Colon (tissue), 2 donors: ENCODE results near the gene TBCK.
A peak's percentile ranks its signal among the peaks of the same experiment; 100 is the strongest.

Experiments
- FAIRE-seq: peaks from 2 replicates; lab custom pipeline; 2012; peaks lifted over from hg19 to GRCh38; lab: Jason Lieb, UNC
- donor health status: control.
- donor health status: control.

Gene TBCK

DNA sequence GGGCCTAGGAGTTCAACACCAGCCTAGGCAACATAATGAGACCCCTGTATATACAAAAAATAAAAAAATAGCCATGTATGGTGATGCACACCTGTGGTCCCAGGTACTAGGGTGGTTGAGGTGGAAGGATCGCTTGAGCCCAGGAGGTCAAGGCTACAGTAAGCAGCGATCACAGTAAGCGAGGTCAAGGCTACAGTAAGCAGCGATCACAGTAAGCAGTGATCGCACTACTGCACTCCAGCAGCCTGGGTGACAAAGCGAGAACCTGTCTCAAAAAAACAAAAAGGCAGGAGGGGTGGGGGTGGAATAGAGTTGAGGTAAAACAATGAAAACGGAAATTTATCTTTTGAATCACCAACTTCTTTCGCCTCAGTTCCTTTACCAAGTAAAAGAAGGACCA lies 29.4 kb downstream of the TBCK start:
- FAIRE-seq = no peak

DNA sequence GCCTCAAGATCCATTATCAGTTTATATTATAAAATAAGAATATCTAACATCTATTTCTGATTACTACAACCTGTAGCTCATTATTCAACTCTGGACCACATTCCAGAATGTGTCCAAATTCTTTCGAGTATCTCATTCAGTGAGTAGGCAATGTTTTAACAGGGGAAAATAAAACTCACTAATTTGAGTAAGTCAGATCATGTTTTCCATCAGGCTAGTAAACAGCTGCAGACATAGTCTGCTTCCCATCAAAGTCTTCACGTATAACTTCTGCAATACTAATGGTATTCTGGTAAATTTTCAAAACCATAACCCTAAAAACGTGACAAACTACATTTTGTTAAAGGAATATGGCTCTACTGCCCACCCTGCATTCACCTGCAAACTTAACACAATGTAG lies 31.8 kb downstream of the TBCK start:
- FAIRE-seq = no peak

DNA sequence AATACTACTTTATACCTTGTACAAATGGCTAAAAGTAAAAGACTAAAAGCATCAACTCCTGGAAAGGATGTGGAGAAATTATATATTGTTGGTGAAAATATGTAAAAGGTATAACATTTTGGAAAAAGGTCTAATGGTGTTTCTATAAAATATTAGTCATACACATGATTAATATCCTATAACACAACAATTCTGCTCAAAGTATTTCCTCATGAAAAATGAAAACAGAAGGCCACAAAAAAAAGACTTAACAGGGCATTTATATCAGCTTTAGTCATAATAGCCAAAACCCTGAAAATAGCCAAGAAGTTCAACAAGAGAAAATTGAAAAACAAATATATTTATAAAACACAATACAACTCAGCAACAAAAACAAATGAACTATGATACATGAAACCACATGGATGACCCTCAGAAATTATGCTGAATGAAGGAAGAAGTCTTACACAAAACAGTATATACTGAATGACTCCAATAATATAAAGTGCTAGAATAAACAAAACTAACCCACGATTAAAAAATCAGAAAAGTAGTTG lies 38.8 kb downstream of the TBCK start:
- FAIRE-seq = no peak

DNA sequence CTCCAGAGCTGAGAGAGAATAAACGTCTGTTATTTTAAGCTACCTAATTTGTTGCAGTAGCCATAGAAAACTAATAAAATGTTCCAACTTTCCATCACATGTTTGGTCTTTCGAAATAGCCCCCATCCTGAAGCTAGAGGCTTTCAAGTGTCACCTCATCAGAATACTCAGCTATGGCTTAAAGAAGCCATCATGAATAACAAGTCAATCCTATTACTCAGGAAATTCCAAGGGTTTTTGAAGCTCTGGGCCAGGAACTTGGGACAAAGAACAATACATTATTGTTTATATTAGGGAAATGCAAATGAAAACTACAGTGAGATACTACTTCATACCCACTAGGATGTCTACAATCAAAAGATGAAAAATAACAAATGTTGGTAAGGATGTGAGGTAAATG lies 42.2 kb downstream of the TBCK start:
- FAIRE-seq = no peak

DNA sequence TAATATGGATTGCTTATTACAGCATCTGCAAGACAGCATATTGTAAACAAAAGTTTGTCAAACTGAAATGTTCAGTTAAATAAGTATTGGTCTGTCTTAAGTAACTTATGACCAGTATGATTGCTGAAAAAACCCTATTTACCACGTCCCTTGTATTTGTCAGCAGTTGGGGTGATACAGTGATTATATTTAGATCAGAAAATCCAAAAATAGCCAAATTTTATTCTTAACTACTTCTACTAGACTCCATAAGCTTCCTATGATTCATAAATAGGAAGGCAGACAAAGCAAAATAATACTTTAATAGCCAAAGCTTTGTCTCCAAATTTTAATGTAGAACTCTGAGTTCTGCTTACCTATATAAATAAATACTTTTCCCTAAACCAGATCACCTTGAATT lies 45.3 kb downstream of the TBCK start:
- no peak for FAIRE-seq

DNA sequence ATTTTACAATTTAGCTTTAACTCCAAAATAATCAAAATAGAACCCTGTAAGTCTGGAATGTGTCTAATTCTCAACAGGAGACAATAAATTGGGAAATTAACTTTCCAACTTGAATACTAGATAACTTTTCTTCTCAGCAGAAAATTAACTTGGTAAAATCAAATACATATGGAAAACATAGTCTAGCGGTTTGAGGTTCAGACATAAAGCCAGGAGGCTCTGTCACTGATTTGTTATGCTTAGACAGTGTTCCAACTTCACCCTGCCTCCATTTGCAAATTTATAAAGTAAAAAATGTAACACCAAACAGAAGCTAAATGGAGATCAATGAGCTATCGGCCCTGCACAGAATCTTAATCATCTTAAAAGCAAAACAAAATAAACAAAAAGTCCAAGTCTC lies 46.3 kb downstream of the TBCK start:
- no peak for FAIRE-seq

DNA sequence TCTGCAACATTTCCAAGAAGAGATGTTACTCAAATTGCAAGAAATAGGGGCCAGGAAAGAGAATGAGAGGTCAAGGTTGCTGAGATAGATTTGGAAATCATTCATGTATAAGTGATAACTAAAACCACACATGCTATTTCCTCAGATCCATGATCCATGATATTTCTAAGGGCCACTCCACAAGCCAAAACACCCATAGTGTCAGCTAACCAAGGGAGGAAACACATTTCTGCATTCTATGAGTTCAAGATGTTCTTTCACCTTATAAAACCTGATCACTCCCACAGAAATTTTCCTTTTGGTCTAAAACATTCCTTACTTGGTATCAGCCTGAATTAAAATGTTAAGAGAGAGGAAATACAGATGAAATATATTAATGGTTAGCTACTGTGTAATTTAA lies 47.2 kb downstream of the TBCK start:
- no peak for FAIRE-seq

DNA sequence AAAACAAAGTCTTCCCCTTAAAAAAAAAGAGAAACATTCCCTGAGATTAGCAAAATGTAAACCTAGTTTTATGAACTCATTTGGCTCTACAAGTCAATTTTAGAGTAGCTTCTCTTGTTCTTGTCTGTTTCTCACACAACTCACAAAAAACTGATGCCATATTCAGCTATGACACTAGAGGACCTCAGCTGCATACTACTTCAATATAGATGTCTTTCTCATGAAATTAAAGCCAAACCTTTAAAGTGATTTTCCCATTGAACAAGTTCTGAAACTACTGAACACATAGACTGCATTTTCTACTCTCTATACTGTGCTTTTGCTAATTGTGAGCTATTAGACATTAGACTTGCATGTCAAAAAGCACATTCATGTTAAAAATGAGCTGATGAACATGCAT lies 49.8 kb downstream of the TBCK start:
- peak; percentile 31 for FAIRE-seq

DNA sequence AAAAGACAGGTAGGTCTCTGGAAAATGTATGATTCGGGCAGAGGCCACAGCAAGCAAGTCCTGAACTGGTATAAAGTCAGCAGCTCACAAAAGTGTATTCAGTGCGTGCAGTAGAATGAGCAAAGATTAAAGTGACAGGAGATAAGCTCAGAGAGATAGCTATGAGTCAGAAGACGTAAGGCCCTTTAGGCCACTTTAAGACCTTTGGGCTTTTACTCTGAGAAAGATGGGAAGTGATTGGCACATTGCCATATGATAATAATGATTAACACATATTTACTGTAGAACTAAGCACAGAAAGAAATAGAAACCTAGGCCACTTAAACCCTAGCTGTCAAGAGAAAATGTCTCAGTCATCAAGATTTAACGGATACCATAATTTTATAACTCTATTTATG lies 51.7 kb downstream of the TBCK start:
- no peak for FAIRE-seq

DNA sequence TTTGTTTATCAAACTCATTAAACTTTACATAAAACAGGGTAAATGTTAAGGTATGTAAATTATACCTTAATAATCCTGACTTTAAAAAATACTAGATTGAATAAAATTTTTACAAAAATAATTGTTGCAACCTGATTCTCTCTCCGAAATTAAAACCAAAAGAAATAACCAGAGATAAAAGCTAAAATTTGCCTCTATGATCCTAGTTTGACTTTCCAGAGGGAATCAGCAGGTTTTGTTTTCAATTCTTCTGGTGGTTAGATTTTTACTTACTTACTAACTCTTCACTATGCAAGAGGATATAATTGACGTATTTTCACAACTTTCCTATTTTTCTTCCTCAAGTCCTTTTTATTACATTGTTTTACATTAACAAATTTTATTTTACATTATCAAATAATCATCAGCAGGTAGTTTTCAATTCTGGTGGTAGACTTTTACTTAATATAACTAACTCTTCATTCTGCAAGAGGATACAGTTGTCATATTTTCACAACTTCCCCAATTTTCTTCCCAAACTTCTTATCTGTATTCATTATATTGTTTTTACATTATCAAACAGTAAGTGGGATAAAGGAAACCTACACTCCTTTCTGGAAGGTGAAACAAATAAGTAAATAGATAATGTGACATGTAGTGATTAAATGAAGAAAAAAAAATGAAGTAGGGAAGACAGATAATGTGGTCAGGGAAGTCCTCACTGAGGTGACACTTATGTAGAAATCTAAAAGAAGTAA lies 52.2 kb downstream of the TBCK start:
- no peak for FAIRE-seq

DNA sequence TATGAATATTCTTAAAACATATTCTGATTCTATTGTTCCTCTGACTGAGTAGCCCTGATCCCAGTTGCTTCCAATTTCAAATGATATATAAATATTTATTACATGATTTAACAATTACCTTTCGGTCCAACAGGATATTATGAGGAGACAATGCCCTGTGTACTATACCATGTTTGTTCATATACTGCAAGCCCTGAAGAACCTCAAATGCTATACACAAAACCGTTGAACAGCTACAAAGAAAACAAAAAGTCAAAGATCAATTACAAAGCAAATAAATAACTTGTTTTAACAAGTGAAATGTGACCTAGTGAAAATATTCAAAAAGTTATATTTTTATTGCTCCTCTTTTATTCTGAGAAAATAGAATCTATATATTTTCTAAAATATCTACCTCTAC lies 54.0 kb downstream of the TBCK start:
- FAIRE-seq = no peak

DNA sequence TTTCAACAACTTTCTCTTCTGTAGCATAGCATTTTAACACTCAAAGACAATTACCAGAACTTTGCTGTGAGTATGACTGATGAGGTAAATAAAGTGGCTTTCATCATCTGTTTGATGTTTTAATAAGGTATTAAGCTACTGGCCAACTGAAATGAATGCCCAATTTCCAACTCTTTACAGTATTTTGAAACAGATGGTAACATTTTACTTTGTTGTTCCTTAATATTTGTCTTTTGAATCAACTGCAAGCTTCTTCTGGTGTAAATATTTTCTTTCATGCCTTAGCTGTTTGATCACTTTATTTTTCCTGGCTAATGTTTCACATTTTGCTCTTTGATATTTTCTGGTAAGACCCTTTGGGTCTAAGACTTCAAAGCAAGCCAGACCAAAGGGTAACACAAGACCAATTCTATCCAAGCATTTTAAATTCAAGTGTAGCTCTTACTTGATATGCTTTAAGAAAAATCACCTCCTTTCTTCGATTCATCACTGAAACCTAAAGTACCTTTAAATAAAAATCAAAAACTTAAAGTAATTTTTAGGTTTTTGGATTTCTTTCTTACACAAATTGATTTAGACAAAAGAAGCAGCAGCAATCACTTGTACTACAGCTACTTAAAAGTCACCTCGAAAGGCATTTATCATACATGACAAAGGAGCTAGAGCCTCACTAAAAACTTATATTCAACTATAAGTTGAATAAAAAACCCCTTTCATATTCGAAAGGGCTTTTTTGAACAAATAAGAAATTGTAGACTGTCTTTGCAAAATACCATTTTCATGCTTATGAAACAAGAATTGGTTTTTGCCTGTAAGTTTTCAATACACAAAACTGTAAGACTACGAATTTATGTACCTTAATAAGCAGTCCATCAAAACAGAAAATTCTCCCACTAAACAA lies 57.6 kb downstream of the TBCK start:
- FAIRE-seq = no peak

DNA sequence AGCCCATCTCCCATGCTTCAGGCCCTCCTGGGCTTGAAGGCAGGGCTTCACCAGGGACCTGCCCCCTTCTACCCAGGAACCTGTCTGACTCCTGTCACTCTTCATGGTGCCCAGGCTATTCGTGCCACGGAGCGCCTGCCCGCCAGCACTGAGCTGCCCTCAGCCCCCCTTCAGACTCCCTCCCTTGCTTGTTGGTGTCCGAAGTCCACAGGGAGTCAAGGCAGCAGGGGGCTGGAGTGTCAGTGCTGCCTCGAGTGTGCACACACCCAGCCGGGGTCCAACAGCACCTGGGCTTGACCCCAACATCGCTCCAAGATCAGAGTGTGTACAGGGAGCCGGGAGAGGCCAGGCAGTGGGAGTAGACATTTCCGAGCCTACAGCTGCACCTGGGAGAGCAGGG lies 59.8 kb downstream of the TBCK start:
- no peak for FAIRE-seq

DNA sequence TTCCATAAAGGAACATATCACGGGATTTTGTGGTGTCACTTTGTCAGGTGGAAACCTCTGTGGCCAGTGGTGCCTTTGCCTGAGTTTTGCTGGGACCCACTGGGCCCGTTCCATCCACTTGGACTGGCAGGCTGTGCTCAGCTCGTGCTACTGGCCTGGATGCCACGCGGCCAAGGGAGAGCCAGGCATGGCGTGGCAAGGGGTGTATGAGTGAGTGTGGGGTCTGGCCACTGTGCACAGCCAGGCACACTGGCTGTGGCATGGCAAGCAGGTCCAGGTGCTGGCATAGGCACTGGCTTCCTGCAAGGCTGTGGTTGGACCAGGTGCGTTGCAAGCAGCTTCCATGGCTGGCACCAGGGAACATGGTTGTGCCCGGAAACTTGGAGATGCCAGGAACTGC lies 60.8 kb downstream of the TBCK start:
- no peak for FAIRE-seq

DNA sequence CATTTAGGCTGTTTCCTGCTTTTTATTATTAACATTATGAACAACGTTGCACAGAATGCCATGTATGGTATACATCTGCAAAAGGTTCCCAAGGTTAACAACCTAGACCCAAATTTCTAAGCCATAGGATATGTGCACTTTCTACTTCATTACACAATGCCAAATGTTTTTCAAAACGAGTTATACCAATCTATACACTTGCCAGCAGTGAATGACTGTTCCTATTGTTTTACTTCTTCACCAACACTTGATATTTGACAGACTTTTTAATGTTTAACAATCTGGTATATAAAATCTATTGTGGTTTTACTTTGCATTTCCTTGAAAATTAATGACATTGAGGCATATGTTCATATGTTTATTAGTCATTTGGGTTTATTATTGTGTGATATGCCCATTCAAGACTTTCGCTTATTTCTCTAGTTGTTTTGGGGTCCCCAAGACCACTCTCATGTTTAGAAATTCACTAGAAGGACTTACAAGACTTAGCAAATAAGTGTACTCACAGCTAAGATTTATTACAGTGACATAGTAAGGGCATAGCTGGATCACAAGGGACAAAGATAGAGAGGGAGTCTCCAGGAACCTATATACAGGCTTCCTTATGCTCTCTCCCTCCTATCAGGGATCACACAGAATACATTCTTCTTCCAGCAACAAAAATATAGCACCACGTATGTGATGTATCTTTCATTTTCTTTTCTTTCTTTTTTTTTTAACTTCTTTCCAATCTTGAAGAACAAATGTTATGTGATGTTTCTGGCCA lies 62.5 kb downstream of the TBCK start:
- no peak for FAIRE-seq

DNA sequence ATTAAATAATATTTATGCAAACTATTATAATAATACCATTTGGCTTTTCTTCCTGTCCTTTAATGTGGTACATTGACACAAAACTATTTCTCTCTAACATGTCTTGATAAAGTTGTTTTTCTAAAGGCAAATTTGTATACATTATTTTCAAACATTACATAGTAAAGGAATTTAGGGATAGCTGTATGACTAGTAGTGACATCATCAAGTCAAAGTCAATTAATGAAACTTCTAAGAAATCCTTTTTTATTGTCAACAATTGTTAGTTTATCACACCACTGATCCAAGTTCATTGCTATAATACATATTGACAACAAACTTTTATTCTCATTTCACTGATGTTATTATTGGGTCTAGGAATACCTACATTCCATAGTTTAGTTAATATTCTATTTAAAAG lies 68.4 kb downstream of the TBCK start:
- peak; percentile 41 for FAIRE-seq

DNA sequence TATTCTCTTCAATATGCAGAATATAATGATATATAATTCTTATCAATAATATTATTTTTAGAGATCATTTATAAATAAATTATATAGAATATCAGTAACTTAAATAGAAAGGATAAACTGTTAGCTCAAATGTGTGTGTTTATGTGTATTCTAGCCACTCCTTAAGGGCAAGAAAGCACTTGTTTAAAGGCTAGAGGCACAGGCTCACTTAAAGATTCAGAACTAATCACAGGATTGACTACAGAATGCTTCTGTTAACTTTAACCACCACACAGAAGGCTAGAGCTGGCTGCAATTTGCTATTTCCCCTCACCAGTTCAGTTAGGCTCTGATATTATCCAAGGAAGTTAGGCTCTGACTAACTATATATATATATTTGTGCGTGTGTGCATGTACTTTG lies 69.6 kb downstream of the TBCK start:
- FAIRE-seq = no peak

DNA sequence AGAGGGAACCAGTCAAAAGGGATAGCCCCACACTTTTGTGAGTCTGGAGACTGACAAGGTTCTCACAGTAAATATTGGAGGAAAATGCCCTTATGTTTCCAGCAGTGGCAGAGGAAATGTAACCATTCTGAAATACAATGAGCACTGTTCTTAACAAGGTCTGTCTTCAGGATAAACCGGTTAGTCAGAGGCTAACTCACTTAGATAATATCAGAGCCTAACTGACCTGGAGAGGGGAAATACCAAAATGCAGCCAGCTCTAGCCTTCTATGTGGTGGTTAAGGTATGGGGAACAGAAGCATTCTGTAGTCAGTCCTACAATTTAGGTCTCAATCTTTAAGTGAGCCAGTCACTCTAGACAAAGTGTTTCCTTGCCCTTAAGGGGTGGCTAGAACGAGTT lies 70.8 kb downstream of the TBCK start:
- FAIRE-seq = no peak

DNA sequence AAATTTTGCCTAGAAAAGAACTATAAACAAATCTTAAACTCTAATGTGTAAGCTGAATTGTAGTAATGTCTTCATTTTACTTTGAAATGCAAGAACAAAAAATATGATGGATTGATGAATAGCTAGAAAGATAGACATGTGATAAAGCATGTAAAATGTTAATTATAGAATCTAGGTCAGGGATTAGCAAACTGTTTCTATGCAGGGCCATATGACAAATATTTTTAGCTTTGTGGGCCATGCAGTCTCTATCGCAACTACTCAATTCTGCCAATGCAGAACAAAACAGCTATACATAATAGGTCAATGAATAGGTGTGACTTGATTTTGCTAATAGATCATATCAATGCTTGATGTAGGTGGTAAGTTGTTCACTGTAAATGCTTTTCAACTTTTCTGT lies 75.3 kb downstream of the TBCK start:
- no peak for FAIRE-seq

DNA sequence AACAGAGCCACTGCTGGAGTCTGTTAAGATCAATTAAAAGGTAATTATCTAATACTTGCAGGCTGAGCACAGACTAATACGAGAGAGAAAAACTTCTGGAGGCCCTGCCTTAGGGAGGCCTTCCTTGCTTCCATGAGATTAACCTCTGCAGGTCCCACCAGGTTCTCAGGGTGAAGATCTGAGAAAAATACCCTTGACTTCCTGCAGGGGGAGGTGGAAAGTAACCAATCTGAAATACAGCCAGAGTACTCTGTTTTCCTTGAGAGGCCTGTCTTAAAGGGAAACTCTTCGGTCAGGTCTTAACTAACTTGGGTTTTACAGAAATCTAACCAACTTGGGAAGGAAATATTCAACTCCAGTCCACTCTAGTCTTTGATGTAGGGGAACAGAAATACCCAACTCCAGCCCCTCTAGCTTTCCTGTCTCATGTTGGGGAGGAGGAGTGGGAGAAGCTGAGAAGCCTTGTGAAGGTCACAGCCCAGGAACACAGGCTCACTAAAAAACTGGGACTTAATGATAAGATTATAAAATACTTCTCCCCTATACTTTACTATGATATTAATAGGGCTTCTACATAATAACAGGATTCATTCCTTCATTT lies 77.1 kb downstream of the TBCK start:
- no peak for FAIRE-seq

DNA sequence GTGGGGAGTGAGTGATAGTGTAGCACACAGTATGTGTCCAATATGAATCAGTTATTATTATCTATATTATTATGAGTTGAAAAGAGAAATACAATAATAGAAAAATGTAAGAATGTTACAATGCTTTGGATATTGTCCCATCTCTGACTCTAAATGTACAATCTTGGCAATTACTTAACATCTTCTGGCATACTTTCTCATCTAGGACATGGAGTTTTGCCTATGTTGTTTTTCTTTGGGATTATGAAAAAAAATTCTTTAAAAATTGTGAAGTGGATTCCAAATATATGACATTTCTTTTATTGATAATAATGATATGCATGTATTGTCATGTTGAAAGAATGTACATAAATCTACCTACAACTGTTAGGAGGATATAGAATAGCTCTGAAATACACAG lies 84.1 kb downstream of the TBCK start:
- FAIRE-seq = no peak

DNA sequence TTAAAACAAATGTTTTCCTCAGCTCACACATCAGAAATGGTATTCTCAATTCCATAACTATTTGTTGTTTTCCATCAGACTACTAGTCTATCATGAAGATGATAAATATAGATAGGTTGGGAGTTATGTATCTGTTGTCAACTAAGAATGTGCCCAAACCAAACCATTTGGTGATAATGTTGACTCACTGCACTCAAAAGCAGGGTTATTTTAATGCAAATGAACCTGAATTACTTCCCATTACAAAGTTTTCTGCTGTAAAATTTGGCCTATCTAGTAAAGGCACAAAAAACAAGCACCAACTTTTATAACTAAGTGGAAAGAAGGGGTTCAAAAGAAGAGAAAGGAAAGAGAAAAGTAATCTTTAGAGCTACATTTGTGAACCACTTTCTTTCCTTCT lies 93.5 kb downstream of the TBCK start:
- no peak for FAIRE-seq
